Measurements from ENCODE around the gene MT1F.
"Not testable (repeated sequence)": the region's sequence is repeated elsewhere in the genome, so short reads cannot be mapped to it uniquely, and the experiment has no call there.

Gene MT1F

DNA sequence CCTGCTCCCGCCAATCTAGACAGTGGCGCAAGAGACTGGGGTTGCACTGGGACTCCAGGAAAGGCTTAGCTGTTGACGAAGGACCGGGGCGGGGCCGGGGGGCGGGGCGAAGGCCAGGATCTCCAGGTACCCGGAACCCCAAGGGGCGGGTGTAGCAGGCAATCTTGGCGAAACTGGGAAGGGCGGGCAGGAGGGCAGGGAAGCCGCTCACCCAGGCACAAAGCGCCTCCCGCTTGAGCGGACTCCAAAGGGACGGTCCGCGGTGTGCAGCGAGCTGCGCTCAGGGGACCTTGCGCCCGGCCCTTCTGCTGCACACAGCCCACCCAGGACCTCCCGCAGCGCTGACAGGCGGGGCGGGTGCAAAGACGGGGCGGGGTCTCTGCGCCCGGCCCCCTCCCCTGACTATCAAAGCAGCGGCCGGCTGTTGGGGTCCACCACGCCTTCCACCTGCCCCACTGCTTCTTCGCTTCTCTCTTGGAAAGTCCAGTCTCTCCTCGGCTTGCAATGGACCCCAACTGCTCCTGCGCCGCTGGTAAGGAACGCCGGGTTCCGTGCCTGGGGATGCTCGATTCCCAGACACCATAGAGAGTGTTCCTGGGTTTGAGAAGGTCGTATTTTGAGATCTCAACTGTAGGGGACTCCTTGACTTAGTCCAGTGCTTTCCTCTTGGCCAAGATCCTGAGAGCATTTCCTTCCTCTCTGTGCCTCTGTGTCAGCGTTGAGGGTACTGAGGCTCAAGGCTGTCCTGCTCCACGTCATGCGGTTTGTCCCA is at the start of gene MT1F:
Gene MT1F (plus strand): TSS at position 405 of the 772 bp plus-strand sequence. CDS start 100 bp downstream, at position 505.
- peak; percentile 50 for DNase-seq (ENCODE audit: low read depth)

DNA sequence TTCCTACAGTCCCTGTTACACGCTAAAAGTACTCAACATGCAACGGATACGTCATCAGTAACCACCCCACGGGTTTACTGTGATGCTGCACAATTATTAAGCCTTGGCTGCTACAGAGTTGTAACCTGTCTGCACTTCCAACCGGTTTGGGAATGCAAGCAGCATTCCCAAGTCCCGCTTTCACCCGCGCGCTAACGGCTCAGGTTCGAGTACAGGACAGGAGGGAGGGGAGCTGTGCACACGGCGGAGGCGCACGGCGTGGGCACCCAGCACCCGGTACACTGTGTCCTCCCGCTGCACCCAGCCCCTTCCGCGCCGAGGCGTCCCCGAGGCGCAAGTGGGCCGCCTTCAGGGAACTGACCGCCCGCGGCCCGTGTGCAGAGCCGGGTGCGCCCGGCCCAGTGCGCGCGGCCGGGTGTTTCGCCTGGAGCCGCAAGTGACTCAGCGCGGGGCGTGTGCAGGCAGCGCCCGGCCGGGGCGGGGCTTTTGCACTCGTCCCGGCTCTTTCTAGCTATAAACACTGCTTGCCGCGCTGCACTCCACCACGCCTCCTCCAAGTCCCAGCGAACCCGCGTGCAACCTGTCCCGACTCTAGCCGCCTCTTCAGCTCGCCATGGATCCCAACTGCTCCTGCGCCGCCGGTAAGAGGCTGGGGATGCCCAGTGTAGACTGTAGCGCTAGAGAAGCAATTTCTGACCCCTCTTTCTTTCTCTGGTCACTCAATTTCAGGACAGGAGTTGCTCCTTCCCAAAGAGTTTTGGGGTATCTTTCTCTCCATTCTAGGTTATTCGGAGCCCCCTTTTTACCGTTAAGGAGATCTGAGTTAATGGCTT is 49.5 kb upstream of the MT1F start, which contains the start of gene MT2A:
Gene MT2A (plus strand): TSS at position 542 of the 833 bp plus-strand sequence. CDS start 72 bp downstream, at position 614.
- peak; percentile 68 for DNase-seq (ENCODE audit: low read depth)

DNA sequence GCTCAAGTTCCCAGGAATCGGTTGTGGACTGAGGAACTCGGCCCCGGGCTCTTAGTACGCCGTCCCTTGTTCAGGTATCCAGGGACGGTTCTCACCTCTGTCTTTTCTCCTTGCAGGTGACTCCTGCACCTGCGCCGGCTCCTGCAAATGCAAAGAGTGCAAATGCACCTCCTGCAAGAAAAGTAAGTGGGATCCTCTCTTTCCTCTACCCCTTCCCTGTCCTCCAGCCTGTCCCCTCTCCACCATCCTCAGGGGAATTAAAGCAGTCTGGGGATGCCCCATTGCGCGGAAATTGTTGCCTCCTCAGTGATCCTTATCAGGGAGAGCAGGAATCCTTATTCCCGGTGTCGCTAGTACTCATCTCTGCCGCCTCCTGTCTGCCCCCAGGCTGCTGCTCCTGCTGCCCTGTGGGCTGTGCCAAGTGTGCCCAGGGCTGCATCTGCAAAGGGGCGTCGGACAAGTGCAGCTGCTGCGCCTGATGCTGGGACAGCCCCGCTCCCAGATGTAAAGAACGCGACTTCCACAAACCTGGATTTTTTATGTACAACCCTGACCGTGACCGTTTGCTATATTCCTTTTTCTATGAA is 48.8 kb upstream of the MT1F start:
- DNase-seq (ENCODE audit: low read depth), result no peak

DNA sequence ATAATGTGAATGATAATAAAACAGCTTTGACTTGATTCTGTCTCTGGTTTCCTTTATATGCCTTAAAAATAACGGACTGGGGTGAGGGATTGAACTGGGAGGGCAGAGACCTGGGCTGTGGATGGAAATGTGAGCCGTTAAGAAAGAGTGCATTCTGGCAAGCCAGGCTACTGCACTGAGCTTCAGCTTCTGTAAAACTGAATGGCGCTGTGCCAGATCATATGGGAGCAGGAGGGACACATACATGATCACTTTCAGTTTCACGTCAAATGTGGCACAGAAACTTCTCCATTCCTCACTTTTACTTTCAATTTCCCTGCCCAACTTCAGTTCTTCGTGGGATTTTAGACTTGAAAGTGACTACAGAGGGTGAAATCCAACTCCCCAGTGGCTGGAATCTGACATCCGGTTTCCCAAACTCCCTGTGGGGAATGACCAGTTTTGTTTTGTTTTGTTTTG is 48.3 kb upstream of the MT1F start:
- DNase-seq (ENCODE audit: low read depth), result peak; percentile 45

GRCh38 chr16:56610017-56610608 is 47.6 kb upstream of the MT1F start:
- DNase-seq (ENCODE audit: low read depth), result peak; percentile 29

GRCh38 chr16:56610609-56611111 is 47.1 kb upstream of the MT1F start:
- no peak for DNase-seq (ENCODE audit: low read depth)

GRCh38 chr16:56611281-56611833 is 46.4 kb upstream of the MT1F start:
- DNase-seq (ENCODE audit: low read depth), result no peak

DNA sequence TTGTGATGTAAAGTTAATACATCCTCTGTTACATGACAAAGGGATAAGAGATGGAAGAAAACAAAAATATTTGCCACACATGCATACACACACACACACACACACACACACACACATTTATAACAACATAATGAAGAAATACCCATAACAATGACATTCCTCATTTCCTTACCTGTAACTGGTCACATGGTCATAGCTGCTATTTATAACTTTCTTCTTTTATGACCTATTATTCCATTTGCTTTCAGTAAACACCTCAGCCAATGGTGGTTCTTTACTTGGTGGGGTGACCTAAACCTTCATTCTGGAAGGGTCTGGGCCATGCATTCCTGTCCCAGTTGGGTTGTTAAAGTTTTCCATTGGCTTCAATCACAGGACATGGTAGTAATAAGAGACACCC is 44.1 kb upstream of the MT1F start:
- DNase-seq (ENCODE audit: low read depth), result no peak

GRCh38 chr16:56614549-56614991 is 43.2 kb upstream of the MT1F start:
- no peak for DNase-seq (ENCODE audit: low read depth)

GRCh38 chr16:56615353-56615752 is 42.4 kb upstream of the MT1F start:
- no peak for DNase-seq (ENCODE audit: low read depth)

DNA sequence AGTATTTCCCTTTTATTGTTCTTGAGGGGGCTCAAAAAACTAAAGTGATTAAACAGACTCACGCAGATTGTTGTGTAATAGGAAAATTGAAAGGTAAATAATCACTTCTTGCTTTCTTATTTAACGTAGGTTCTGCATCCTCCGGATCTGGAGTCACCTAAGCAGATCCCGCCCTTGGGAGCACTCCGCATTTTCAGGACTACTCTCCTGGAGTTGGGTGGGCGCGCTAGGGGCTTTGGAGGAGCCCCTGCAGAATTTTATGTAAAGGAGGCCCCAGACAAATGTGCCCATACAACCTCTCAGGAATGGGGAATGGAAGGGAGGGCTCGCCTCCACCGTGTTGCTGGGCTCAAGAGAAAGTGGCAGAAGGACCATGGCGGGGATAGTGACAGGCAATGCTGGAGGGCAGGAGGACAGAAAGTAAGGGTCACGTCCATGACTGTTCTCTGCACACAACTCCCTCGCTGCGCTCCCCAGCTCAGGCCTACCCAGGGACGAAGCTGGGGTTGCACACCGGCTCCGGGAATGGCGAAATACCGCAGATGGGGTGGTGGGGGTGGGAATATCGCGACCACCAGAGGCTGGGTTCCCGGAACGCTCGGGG is 41.0 kb upstream of the MT1F start:
- DNase-seq (ENCODE audit: low read depth), result no peak

- no peak for DNase-seq (ENCODE audit: low read depth)
Observed at GRCh38 chr16:56617212-56618085, 40.3 kb upstream of the MT1F start.

DNA sequence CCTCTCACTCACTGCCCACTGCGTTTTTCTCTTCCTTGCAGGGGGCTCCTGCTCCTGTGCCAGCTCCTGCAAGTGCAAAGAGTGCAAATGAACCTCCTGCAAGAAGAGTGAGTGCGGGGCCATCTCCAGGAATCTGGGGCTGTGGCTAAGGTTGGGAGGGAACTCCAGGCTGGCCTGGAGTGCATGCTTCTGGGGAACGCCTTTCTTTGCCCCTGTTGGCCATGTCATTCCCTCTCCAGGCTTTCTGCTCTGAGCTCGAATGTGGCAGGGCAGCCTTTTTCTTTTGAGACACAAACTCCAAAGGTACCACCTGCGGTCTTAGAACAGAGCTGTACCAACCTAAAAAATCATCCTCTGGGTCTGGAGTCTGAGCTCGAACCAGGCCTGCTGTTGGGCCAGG is 39.6 kb upstream of the MT1F start:
- DNase-seq (ENCODE audit: low read depth), result no peak

DNA sequence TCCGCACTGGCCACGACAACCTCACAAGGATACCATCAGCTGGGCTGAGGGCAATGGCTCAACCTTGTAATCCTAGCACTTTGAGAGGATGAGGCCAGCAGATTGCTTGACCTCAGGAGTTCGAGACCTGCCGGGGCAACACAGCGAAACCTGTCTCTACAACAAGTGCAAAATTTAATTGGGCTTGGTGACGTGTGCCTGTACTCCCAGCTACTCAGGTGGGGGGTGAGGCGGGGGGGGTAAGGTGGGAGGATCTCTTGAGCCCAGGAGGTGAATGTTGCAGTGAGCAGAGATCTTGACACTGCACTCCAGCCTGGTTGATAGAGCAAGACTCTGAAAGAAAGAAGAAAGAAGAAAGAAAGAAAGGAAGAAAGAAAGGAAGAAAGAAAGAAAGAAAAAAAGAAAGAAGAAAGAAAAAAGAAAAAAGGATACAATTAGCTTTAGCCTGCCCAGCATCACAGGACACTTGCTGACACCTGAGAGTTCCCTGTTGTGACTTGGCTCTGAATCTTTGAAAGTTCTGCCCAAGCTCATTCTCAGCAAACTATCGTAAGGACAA is 37.3 kb upstream of the MT1F start:
- no peak for DNase-seq (ENCODE audit: low read depth)

- not testable (repeated sequence) for DNase-seq (ENCODE audit: low read depth)
Observed at GRCh38 chr16:56621665-56622445, 35.9 kb upstream of the MT1F start.

DNA sequence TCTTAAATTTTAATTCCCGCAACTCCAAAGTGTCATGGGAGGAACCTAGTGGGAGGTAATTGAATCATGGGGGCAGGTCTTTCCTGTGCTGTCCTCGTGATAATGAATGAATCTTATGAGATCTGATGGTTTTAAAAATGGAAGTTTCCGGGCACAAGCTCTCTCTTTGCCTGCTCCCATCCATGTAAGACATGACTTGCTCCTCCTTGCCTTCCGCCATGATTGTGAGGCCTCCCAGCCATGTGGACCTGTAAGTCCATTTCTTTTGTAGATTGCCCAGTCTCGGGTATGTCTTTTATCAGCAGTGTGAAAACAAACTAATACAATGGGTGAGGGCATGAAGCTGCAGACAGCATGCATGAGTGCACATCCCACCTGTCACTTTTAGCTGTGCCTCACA is 34.6 kb upstream of the MT1F start:
- DNase-seq (ENCODE audit: low read depth), result not testable (repeated sequence)

DNA sequence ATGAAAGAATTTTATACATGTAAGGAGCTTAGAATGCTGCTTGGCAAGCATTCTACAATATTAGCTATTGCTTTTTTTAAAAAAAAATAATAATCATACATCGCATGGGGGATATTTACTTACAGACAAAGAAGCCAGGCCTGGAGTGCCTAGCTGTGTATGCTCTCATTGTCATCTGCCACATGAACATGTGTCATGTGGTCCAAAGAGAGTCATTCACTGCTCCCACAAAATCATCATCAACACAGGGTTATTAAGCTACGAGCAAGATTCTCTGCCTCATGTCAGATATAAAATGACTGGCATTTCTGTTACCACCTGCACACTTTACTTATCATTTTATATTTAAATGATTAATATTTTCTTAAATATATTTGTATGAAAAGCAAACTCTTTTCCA is 34.1 kb upstream of the MT1F start:
- DNase-seq (ENCODE audit: low read depth), result no peak

DNA sequence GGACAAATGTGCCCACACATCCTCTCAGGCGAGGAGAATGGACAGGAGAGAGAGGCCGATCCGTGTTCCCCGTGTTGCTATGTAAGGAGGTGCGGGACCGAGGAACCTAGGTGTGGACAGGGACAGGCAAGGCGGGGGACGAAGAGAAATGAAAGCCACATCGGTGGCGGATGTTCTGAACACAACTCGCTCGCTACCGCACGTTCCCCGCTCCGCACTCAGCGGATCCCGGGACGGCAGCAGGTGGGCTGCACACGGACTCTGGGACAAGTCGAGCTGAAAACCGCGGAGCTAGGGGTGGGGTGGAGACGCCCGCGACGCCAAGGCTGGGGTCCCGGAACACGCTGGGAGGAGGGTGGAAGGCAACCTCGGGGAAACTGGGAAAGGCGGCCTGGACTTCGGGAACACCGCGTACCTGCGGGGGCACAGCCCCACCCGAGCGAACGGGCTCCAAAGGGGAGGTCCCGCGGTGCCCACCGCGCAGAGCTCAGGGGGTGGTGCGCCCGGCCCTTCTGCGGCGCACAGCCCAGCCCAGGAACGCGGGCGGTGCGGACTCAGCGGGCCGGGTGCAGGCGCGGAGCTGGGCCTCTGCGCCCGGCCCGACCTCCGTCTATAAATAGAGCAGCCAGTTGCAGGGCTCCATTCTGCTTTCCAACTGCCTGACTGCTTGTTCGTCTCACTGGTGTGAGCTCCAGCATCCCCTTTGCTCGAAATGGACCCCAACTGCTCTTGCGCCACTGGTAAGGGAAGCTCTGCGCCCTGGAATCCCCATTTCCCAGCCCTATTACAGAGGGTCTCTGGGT is 32.4 kb upstream of the MT1F start, which contains the start of gene MT1E:
Gene MT1E (plus strand): TSS at position 642 of the 803 bp plus-strand sequence. CDS start 71 bp downstream, at position 713.
- DNase-seq (ENCODE audit: low read depth), result no peak
